Pancreas (tissue), 10 donors: ENCODE measurements around the gene DLGAP1. TPM values are rescaled to one million over a fixed set of nuclear protein-coding genes. Genes with fewer than 3 reads are reported as not detected.

Experiments
- ATAC-seq, 4 donors: fragments of 200-7000 bp; cut with Tn5 transposase; one replicate each; pipeline versions ENCODE4 v1.8.0 to v1.9.1; 2020; ENCODE audit warnings: mild to moderate bottlenecking in 4 of 4, moderate library complexity in 4 of 4
- DNase-seq, 6 donors: peaks; one replicate each; pipeline ENCODE4 v3.0.0-alpha.2; 2020
- FAIRE-seq: peaks from 2 replicates; lab custom pipeline; 2012; peaks lifted over from hg19 to GRCh38; lab: Jason Lieb, UNC
- H3K27ac ChIP-seq, 4 donors: fragments of 200-600 bp; sonication (generic); 1 replicate in 3 of 4; 2 replicates in 1 of 4; pipeline versions ENCODE4 v1.5.0 to v1.8.0; 2020
- H3K27me3 ChIP-seq, 4 donors: fragments of 200-600 bp; one replicate each; pipeline ENCODE4 v1.8.0; 2021
- H3K36me3 ChIP-seq, 3 donors: fragments of 200-600 bp; sonication (generic) in 1 of 3; one replicate each; pipeline versions ENCODE4 v1.5.0 to v1.8.0; 2020 to 2021
- H3K4me1 ChIP-seq, 3 donors: fragments of 200-600 bp; one replicate each; pipeline ENCODE4 v1.8.0; 2021
- H3K4me3 ChIP-seq, 4 donors: fragments of 200-600 bp; sonication (generic) in 2 of 4; one replicate each; pipeline versions ENCODE4 v1.5.0 to v1.8.0; 2020 to 2021
- H3K9me3 ChIP-seq, 4 donors: fragments of 200-600 bp; one replicate each; pipeline ENCODE4 v1.8.0; 2021
- CTCF ChIP-seq, 4 donors: fragments of 200-600 bp; sonication (generic) in 3 of 4; IDR thresholded peaks; one replicate each; pipeline versions ENCODE4 v1.5.0 to v1.8.0; 2021; ENCODE audit warnings: antibody characterized with exemption in 4 of 4
- WGBS, 2 donors: extraction: QIAGEN DNeasy Blood & Tissue Kit; methylation state at CpG; one replicate each; pipeline ENCODE4 v1.1.7; 2013; 5-methylcytosine and 5-hydroxymethylcytosine counted together
- intact Hi-C, 3 donors: fragments of 100-400 bp; cut with DNase I; formaldehyde crosslinking; loops; one replicate each; pipeline versions ENCODE4 v1.11.1 to v1.14.2; 2022
- polyA plus RNA-seq, 2 donors: library from polyadenylated mRNA; stranded (reverse); fragments of 200-250 nt; gene quantifications; one replicate each; pipeline ENCODE4 v1.2.3, GENCODE V29; 2013
- total RNA-seq, 6 donors: library from RNA; stranded (reverse); fragmentation: NEBNext Ultra II Directional in 4 of 6; extraction: Animal tissue kit (Norgen Biotek cat#: 25700) in 4 of 6; gene quantifications; one replicate each; pipeline versions ENCODE4 v1.2.1 to v1.2.4, GENCODE V29; 2021 to 2023
- donor health status: healthy with polysubstance abuse.
- donor health status: DM: no; HTN: no; CAD: no; lungs with moderate emphysema.
- donor health status: DM: no; HTN: no; CAD: no.
- donor health status: control.
- donor health status: control.
- donor health status: Bipolar disorder and iron deficiency.
- donor health status: DM: yes; HTN: yes; CAD: no.
- donor health status: DM: no; HTN: no; CAD: no.
- donor health status: DM: no; HTN: no; CAD: no.
- donor health status: DM: yes; HTN: yes; CAD: no.

Gene DLGAP1
- total and polyA plus RNA-seq, 8 donors, result 0.12 to 0.62 (median 0.30) TPM; not detected in 2

GRCh38 chr18:4248686-4249085, 206.4 kb downstream of the DLGAP1 start:
- Histone ChIP-seq H3K27me3 (no peaks in the 10 kb centered on the region), H3K9me3 (no peaks in the 10 kb centered on the region), H3K27ac (no peak overlapping the region), H3K4me3 (no peak overlapping the region), H3K4me1 (no peaks in the 10 kb centered on the region), H3K36me3 (no peaks in the 10 kb centered on the region)
- no peak for TF ChIP-seq CTCF (IDR thresholded peaks at IDR 0.05)
- ATAC-seq, result no peak
- FAIRE-seq, result no peak
- 79 to 86% methylated on average over 10 of the region's 10 CpGs for WGBS, 2 donors
- intact Hi-C loops, result no loop called here
- no peak for DNase-seq

- no peak for ATAC-seq
Measured at GRCh38 chr18:4246374-4246773, 208.7 kb downstream of the DLGAP1 start.

GRCh38 chr18:4245456-4245855, 209.7 kb downstream of the DLGAP1 start:
- Histone ChIP-seq H3K9me3 (no peaks in the 10 kb centered on the region), H3K4me3 (no peak overlapping the region), H3K4me1 (no peaks in the 10 kb centered on the region), H3K27ac (no peak overlapping the region), H3K27me3 (no peaks in the 10 kb centered on the region), H3K36me3 (no peaks in the 10 kb centered on the region)
- FAIRE-seq (no peak), DNase-seq (no peak), ATAC-seq (no peak)
- WGBS, 2 donors, result 72 to 74% methylated on average over 3 of the region's 3 CpGs
- no peak for TF ChIP-seq CTCF (IDR thresholded peaks at IDR 0.05)
- intact Hi-C loops, result no loop called here

More at GRCh38 chr18:4246374-4246773, 208.7 kb downstream of the DLGAP1 start:
- FAIRE-seq, result no peak
- TF ChIP-seq CTCF (IDR thresholded peaks at IDR 0.05), result no peak
- H3K27me3 ChIP-seq, result no peaks in the 10 kb centered on the region
- no peaks in the 10 kb centered on the region for H3K9me3 ChIP-seq
- H3K36me3 ChIP-seq, result no peaks in the 10 kb centered on the region
- DNase-seq, result no peak
- H3K27ac ChIP-seq, result no peak overlapping the region
- no peaks in the 10 kb centered on the region for H3K4me1 ChIP-seq
- intact Hi-C loops, result no loop called here
- 47 to 62% methylated on average over 4 of the region's 4 CpGs for WGBS, 2 donors
- no peak overlapping the region for H3K4me3 ChIP-seq

DNA sequence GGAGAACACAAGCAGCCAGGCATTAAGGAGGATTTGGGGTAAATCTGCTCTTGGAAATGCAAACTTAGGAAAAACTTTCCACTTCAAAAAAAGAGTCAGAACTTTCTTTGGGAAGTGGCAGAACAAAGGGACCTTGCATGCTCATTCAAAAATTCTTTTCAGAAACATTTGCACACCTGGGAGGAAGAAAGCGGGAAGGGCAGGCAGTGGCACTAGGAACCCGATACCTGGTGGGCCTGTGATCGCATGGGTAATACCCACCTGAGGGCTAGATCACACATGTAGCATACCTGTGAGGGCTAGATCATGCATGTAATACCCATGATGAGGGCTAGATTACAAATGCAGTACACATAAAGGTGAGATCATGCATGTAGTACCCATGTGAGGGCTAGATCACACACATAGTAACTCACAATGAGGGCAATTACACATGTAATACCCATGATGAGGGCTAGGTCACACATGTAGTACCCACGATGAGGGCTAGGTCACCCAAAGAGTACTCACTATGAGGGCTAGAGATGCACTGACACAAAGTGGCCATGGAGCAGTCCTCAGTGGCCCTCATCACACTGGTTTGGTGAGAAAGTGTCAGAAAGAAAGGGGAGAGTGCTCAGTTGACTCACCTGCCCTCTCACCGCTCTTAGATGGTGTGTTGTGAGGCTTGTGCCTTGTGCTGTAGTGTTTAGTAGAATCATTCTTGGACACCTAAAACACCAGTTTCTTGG, 212.5 kb downstream of the DLGAP1 start:
- no peaks in the 10 kb centered on the region for H3K36me3 ChIP-seq
- 90 to 92% methylated on average over 5 of the region's 5 CpGs for whole genome bisulfite sequencing, 2 donors
- ATAC-seq, result no peak
- no peak overlapping the region for H3K27ac ChIP-seq
- H3K27me3 ChIP-seq, result no peaks in the 10 kb centered on the region
- FAIRE-seq, result no peak
- intact Hi-C loops, result no loop called here
- H3K4me3 ChIP-seq, result no peak overlapping the region
- no peak for DNase-seq
- no peaks in the 10 kb centered on the region for H3K4me1 ChIP-seq
- H3K9me3 ChIP-seq, result no peaks in the 10 kb centered on the region
- TF ChIP-seq CTCF (IDR thresholded peaks at IDR 0.05), result no peak

- H3K27ac ChIP-seq, result no peak overlapping the region
- no peaks in the 10 kb centered on the region for H3K9me3 ChIP-seq
- H3K36me3 ChIP-seq, result no peaks in the 10 kb centered on the region
- no peak for ATAC-seq
- no peak for FAIRE-seq
- TF ChIP-seq CTCF (IDR thresholded peaks at IDR 0.05), result no peak
- intact Hi-C loops, result no loop called here
- H3K4me1 ChIP-seq, result no peaks in the 10 kb centered on the region
- H3K27me3 ChIP-seq, result no peaks in the 10 kb centered on the region
- 67 to 69% methylated on average over 6 of the region's 6 CpGs for WGBS, 2 donors
- no peak overlapping the region for H3K4me3 ChIP-seq
- DNase-seq, result no peak
Measured at GRCh38 chr18:4241090-4241617, 214.0 kb downstream of the DLGAP1 start.
